Measurements from ENCODE around the gene EIF4G1. TPM values are rescaled to one million over a fixed set of nuclear protein-coding genes. Genes with fewer than 3 reads are reported as not detected.

Gene EIF4G1
- total and polyA plus RNA-seq, 2 of the 8 experiments (the other 6 are each of a cell fraction or from before 2014, with no cell fraction given), result 318 to 473 TPM

GRCh38 chr3:184368116-184368515 is 53.7 kb downstream of the EIF4G1 start (continued):
- no peak for TF ChIP-seq CHD7 (IDR thresholded peaks at IDR 0.05; ENCODE audit: insufficient replicate concordance, low read length)
- no peak for TF ChIP-seq SRF (IDR thresholded peaks at IDR 0.05; ENCODE audit: low read depth, low read length)
- no peak for TF ChIP-seq POU5F1 (IDR thresholded peaks at IDR 0.05; ENCODE audit: low read depth, low read length)
- TF ChIP-seq TEAD4 (IDR thresholded peaks at IDR 0.05; ENCODE audit: low read depth, low read length), result no peak
- TF ChIP-seq HDAC2 (IDR thresholded peaks at IDR 0.05; ENCODE audit: borderline replicate concordance in 1 of 2, low read depth in 2 of 2, low read length in 2 of 2), result no peak
- TF ChIP-seq KDM4A (IDR thresholded peaks at IDR 0.05; ENCODE audit: low read depth, low read length, severe bottlenecking), result no peak
- no peak for TF ChIP-seq EP300 (IDR thresholded peaks at IDR 0.05; ENCODE audit: borderline replicate concordance in 1 of 2, low read depth in 2 of 2, low read length in 2 of 2)
- no peak for TF ChIP-seq SP2 (IDR thresholded peaks at IDR 0.05; ENCODE audit: low read length)
- TF ChIP-seq EGR1 (IDR thresholded peaks at IDR 0.05; ENCODE audit: borderline replicate concordance, low read depth, low read length), result no peak
- no peak for TF ChIP-seq E2F6 (IDR thresholded peaks at IDR 0.05)
- TF ChIP-seq GABPA (IDR thresholded peaks at IDR 0.05; ENCODE audit: borderline replicate concordance, insufficient read depth, low read length), result no peak

Data from H1 (cell line).